Heart left ventricle (tissue), 16 donors: ENCODE data around the gene B4GALNT3. TPM values are rescaled to one million over a fixed set of nuclear protein-coding genes. Genes with fewer than 3 reads are reported as not detected.

Experiments used
- ATAC-seq, 4 donors: fragments of 200-7000 bp; cut with Tn5 transposase; one replicate each; pipeline ENCODE4 v1.9.1; 2020 to 2022; ENCODE audit warnings: moderate library complexity in 4 of 4, mild to moderate bottlenecking in 3 of 4, moderate number of reproducible peaks in 1 of 4
- DNase-seq, 5 donors: peaks; one replicate each; pipeline ENCODE4 v3.0.0-alpha.2; 2020
- H3K27ac ChIP-seq, 12 donors: fragments of 200-600 bp; sonication (generic) in 4 of 12; one replicate each; pipeline versions ENCODE4 v1.5.0 to v1.8.0; 2016 to 2022; ENCODE audit warnings: mild to moderate bottlenecking in 2 of 12
- H3K27me3 ChIP-seq, 9 donors: fragments of 200-600 bp; sonication (generic) in 2 of 9; one replicate each; pipeline versions ENCODE4 v1.5.1 to v1.8.0; 2016 to 2022; ENCODE audit warnings: mild to moderate bottlenecking in 3 of 9
- H3K36me3 ChIP-seq, 9 donors: fragments of 200-600 bp; sonication (generic) in 2 of 9; one replicate each; pipeline versions ENCODE4 v1.5.0 to v1.8.0; 2018 to 2022; ENCODE audit warnings: mild to moderate bottlenecking in 2 of 9
- H3K4me1 ChIP-seq, 12 donors: fragments of 200-600 bp; sonication (generic) in 4 of 12; one replicate each; pipeline versions ENCODE4 v1.5.0 to v1.8.0; 2016 to 2022; ENCODE audit warnings: mild to moderate bottlenecking in 3 of 12
- H3K4me3 ChIP-seq, 12 donors: fragments of 200-600 bp; sonication (generic) in 4 of 12; one replicate each; pipeline versions ENCODE4 v1.5.0 to v1.8.0; 2017 to 2022; ENCODE audit warnings: mild to moderate bottlenecking in 9 of 12, moderate library complexity in 4 of 12
- H3K9me3 ChIP-seq, 12 donors: fragments of 200-600 bp; sonication (generic) in 4 of 12; one replicate each; pipeline versions ENCODE4 v1.5.0 to v1.8.0; 2016 to 2022; ENCODE audit warnings: mild to moderate bottlenecking in 1 of 12
- CTCF ChIP-seq, 12 donors: fragments of 200-600 bp; sonication (generic) in 4 of 12; IDR thresholded peaks; one replicate each; pipeline versions ENCODE4 v1.5.0 to v1.8.0; 2018 to 2022; ENCODE audit warnings: antibody characterized with exemption in 12 of 12, mild to moderate bottlenecking in 5 of 12
- POLR2A ChIP-seq, 2 donors: fragments of 450-650 bp; IDR thresholded peaks; one replicate each; pipeline ENCODE4 v1.6.1; 2017; ENCODE audit warnings: antibody characterized with exemption in 2 of 2, mild to moderate bottlenecking in 2 of 2, moderate library complexity in 2 of 2
- WGBS, 4 donors: extraction: QIAGEN DNeasy Blood & Tissue Kit in 2 of 4; methylation state at CpG; one replicate each; pipeline versions ENCODE4 v1.1.5 to v1.1.7; 2013 to 2018; 5-methylcytosine and 5-hydroxymethylcytosine counted together
- intact Hi-C, 10 donors: fragments of 100-400 bp; cut with DNase I; formaldehyde crosslinking; loops; one replicate each; pipeline versions ENCODE4 v1.11.1 to v1.14.2; 2022
- polyA plus RNA-seq, 2 donors: library from polyadenylated mRNA; stranded (reverse); fragments of 200-250 nt; gene quantifications; one replicate each; pipeline ENCODE4 v1.2.3, GENCODE V29; 2013
- total RNA-seq, 9 donors: library from RNA; depleted of rRNA in 2 of 9; stranded (reverse); fragments of >200 nt in 2 of 9; fragmentation: NEBNext Ultra II Directional in 3 of 9; extraction: Animal tissue kit (Norgen Biotek cat#: 25700) in 3 of 9; gene quantifications; one replicate each; pipeline versions ENCODE4 v1.1.0 to v1.2.4, GENCODE V29; 2016 to 2023
- donor health status: ischemic (EF 13 %, LVEDD 7.1; RV severe dilation, severe dysfunction).
- donor health status: healthy with polysubstance abuse.
- donor health status: DM: no; HTN: yes; CAD: no.
- donor health status: DM: no; HTN: no; CAD: no.
- donor health status: ischemic (EF 25% LVEDD 6.9; RV normal size, moderate dysfunction).
- donor health status: ischemic (EF 25% LVEDD 5.7; RV mildly dilated, moderate dysfunction).
- donor health status: healthy.
- donor health status: DM: yes; HTN: yes; CAD: no.
- donor health status: ischemic (EF 35%, LVEDD 5.7; RV mildly dilated, moderate dysfunction).
- donor health status: nonischemic (EF 11% LVEDD 7.7; RV severe dilation, severe dysfunction).
- donor health status: DM: yes; HTN: yes; CAD: no.
- donor health status: PGD.
- donor health status: ischemic (EF 29% LVEDD 5.4; RV normal size, mild dysfunction).
- donor health status: nonischemic (EF 23%, LVEDD 6.1; RV moderate dilation, normal function).

B4GALNT3 gene
- total and polyA plus RNA-seq, 11 donors = 19.3 to 59.4 (median 34.1) TPM

GRCh38 chr12:536751-537245 lies 77.1 kb downstream of the B4GALNT3 start:
- intact Hi-C loops = no loop called here
- Histone ChIP-seq H3K27me3 (no peaks in the 10 kb centered on the region), H3K36me3 (peaks cover 0 to 10% (median 0%) of the 10 kb centered on the region in 9 donors), H3K27ac (no peak overlapping the region), H3K4me1 (peaks cover 0 to 28% (median 18%) of the 10 kb centered on the region in 12 donors), H3K4me3 (no peak overlapping the region), H3K9me3 (peaks cover 0 to 10% (median 3%) of the 10 kb centered on the region in 12 donors)
- TF ChIP-seq POLR2A (IDR thresholded peaks at IDR 0.05) (no peak), CTCF (IDR thresholded peaks at IDR 0.05) (no peak)
- 94 to 97% (median 96%) methylated on average over 3 of the region's 3 CpGs for WGBS, 4 donors
- ATAC-seq (no peak), DNase-seq (no peak)

GRCh38 chr12:537772-538171 lies 78.0 kb downstream of the B4GALNT3 start:
- Histone ChIP-seq H3K27ac (no peak overlapping the region), H3K4me3 (no peak overlapping the region), H3K9me3 (no peaks in the 10 kb centered on the region), H3K4me1 (peaks cover 0 to 37% (median 24%) of the 10 kb centered on the region in 12 donors), H3K27me3 (no peaks in the 10 kb centered on the region), H3K36me3 (peaks cover 0 to 10% (median 0%) of the 10 kb centered on the region in 9 donors)
- no peak for ATAC-seq
- DNase-seq = no peak
- intact Hi-C loops = no loop called here
- no peak for TF ChIP-seq CTCF (IDR thresholded peaks at IDR 0.05)
- TF ChIP-seq POLR2A (IDR thresholded peaks at IDR 0.05) = no peak
- 86 to 90% (median 89%) methylated on average over 4 of the region's 4 CpGs for WGBS, 4 donors

DNA sequence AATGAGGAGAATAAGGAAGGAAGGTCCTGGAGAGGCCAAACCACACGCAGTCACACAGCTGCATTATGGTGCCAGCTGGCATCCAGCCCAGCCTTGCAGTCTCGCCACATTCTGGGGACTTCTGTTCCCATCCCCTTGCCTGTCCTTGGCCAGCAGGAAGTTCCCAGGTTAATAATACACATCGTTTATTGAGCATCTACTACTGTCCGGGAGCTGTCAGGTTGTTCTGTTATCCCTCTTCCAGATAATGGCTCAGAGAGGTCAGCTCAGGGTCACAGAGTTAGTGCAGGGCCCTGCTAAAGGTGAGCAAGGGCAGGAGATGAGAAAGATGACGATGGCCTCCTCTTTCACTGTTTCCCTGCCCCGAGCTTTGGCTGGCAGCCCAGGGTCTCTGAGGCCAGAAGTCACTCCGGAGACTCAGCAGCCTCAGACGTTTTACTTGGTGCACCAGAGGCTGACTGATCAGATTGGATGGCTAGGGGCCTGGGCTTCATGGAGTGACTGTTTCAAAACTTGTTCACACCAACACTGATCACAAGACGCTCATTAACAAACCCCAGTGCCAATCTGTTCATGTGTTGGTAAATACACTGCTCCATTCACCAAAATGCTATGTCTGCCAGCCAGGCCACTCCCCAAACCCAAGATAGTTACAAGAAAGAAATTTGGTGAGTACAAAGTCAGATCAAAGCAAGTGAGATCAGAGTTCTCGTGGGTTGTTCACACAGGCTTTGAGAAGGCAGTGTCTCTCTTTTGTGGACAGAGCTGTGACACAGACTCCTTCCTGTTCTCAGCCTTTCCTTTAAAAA lies 79.2 kb downstream of the B4GALNT3 start:
- peak overlapping the region in 2 of 12 donors; percentile 3 to 40 for H3K27ac ChIP-seq
- intact Hi-C loops = no loop called here
- no peaks in the 10 kb centered on the region for H3K9me3 ChIP-seq
- ATAC-seq (peak in 3 of 4 donors; percentile 47 to 74 (median 59)), DNase-seq (peak; percentile 64 to 82 (median 78))
- H3K36me3 ChIP-seq = peaks cover 0 to 10% (median 0%) of the 10 kb centered on the region in 9 donors
- no peak overlapping the region for H3K4me3 ChIP-seq
- WGBS, 4 donors = 11 to 18% (median 17%) methylated on average over 10 of the region's 10 CpGs
- TF ChIP-seq CTCF (IDR thresholded peaks at IDR 0.05) = no peak
- TF ChIP-seq POLR2A (IDR thresholded peaks at IDR 0.05) = no peak
- no peaks in the 10 kb centered on the region for H3K27me3 ChIP-seq
- H3K4me1 ChIP-seq = peaks cover 0 to 40% (median 24%) of the 10 kb centered on the region in 12 donors

GRCh38 chr12:539540-540310 lies 80.0 kb downstream of the B4GALNT3 start:
- Histone ChIP-seq H3K4me3 (no peak overlapping the region), H3K9me3 (no peaks in the 10 kb centered on the region), H3K4me1 (peaks cover 0 to 40% (median 24%) of the 10 kb centered on the region in 12 donors), H3K36me3 (peaks cover 0 to 10% (median 0%) of the 10 kb centered on the region in 9 donors), H3K27ac (peak overlapping the region in 1 of 12 donors; percentile 40), H3K27me3 (no peaks in the 10 kb centered on the region)
- DNase-seq (no peak), ATAC-seq (no peak)
- intact Hi-C loops = loop anchor here in 2 of 10 donors (2.0 to 10.0 kb wide), 2 partner anchors 45 to 85 kb away; no protein-coding TSS in a partner anchor
- WGBS, 4 donors = 91 to 94% (median 92%) methylated on average over 18 of the region's 18 CpGs
- TF ChIP-seq CTCF (IDR thresholded peaks at IDR 0.05) (no peak), POLR2A (IDR thresholded peaks at IDR 0.05) (no peak)
